ENCODE measurements around the gene HMCN2.

The HMCN2 gene

GRCh38 chr9:130437011-130437789 lies 171.6 kb downstream of the HMCN2 start:
- no peak for DNase-seq

GRCh38 chr9:130438382-130438981 lies 172.9 kb downstream of the HMCN2 start:
- no peak for DNase-seq

GRCh38 chr9:130441031-130441430 lies 175.5 kb downstream of the HMCN2 start:
- DNase-seq, result no peak

- DNase-seq, result no peak
Measured at GRCh38 chr9:130442746-130443455, 177.3 kb downstream of the HMCN2 start.

GRCh38 chr9:130443456-130443801 lies 177.9 kb downstream of the HMCN2 start:
- no peak for DNase-seq

- DNase-seq, result no peak
Measured at GRCh38 chr9:130443840-130444492, 178.4 kb downstream of the HMCN2 start.

GRCh38 chr9:130444565-130445221 lies 179.1 kb downstream of the HMCN2 start, which contains the start of gene ASS1:
TSS of gene ASS1 (plus strand) at chr9:130444961. CDS start at chr9:130452229, 7,268 bp downstream.
- DNase-seq, result peak; percentile 38 to 40

GRCh38 chr9:130445268-130445983 lies 179.9 kb downstream of the HMCN2 start:
- no peak for DNase-seq

- no peak for DNase-seq
Measured at GRCh38 chr9:130446101-130446861, 180.7 kb downstream of the HMCN2 start.

GRCh38 chr9:130447193-130447816 lies 181.7 kb downstream of the HMCN2 start:
- DNase-seq, result no peak

- no peak for DNase-seq
Measured at GRCh38 chr9:130448035-130448624, 182.6 kb downstream of the HMCN2 start.

- DNase-seq, result no peak
Measured at GRCh38 chr9:130448771-130449603, 183.4 kb downstream of the HMCN2 start.

- no peak for DNase-seq
Measured at GRCh38 chr9:130450344-130451003, 184.9 kb downstream of the HMCN2 start.

GRCh38 chr9:130451004-130451390 lies 185.4 kb downstream of the HMCN2 start:
- DNase-seq, result no peak

- DNase-seq, result no peak
Measured at GRCh38 chr9:130451509-130452388, 186.2 kb downstream of the HMCN2 start.

- DNase-seq, result no peak
Measured at GRCh38 chr9:130452835-130453234, 187.3 kb downstream of the HMCN2 start.

- no peak for DNase-seq
Measured at GRCh38 chr9:130453487-130453886, 187.9 kb downstream of the HMCN2 start.

All from CD4-positive, alpha-beta T cell treated with Interleukin-1 beta for 1 hour (primary cell).